GM10847 (cell line): Measurements from ENCODE around the gene GTF3C1.

Experiments
- POLR2A ChIP-seq: IDR thresholded peaks from 2 replicates; pipeline ENCODE4 v1.6.1; 2011; ENCODE audit not compliant: insufficient read length; ENCODE audit errors: extremely low read depth

GTF3C1 gene

GRCh38 chr16:27460213-27460612 lies 89.5 kb downstream of the GTF3C1 start:
- TF ChIP-seq POLR2A, result no peak

GRCh38 chr16:27458987-27459688 lies 90.6 kb downstream of the GTF3C1 start:
- no peak for TF ChIP-seq POLR2A

- TF ChIP-seq POLR2A, result no peak
Measured at GRCh38 chr16:27458258-27458657, 91.5 kb downstream of the GTF3C1 start.

GRCh38 chr16:27455700-27456099 lies 94.0 kb downstream of the GTF3C1 start:
- TF ChIP-seq POLR2A, result no peak

GRCh38 chr16:27453494-27453825 lies 96.3 kb downstream of the GTF3C1 start:
- no peak for TF ChIP-seq POLR2A

- no peak for TF ChIP-seq POLR2A
Measured at GRCh38 chr16:27452569-27453493, 96.9 kb downstream of the GTF3C1 start.

- no peak for TF ChIP-seq POLR2A
Measured at GRCh38 chr16:27450196-27450549, 99.5 kb downstream of the GTF3C1 start.

GRCh38 chr16:27449434-27450195 lies 100.1 kb downstream of the GTF3C1 start:
- TF ChIP-seq POLR2A, result no peak

GRCh38 chr16:27448532-27449433 lies 100.9 kb downstream of the GTF3C1 start:
- TF ChIP-seq POLR2A, result no peak

- TF ChIP-seq POLR2A, result no peak
Measured at GRCh38 chr16:27447301-27447700, 102.4 kb downstream of the GTF3C1 start.

- peak; percentile 10 for TF ChIP-seq POLR2A
Measured at GRCh38 chr16:27446721-27447120, 103.0 kb downstream of the GTF3C1 start.

- no peak for TF ChIP-seq POLR2A
Measured at GRCh38 chr16:27445502-27446175, 104.1 kb downstream of the GTF3C1 start.

GRCh38 chr16:27444470-27444869 lies 105.2 kb downstream of the GTF3C1 start:
- no peak for TF ChIP-seq POLR2A

GRCh38 chr16:27444015-27444414 lies 105.7 kb downstream of the GTF3C1 start:
- no peak for TF ChIP-seq POLR2A

- no peak for TF ChIP-seq POLR2A
Measured at GRCh38 chr16:27441998-27442397, 107.7 kb downstream of the GTF3C1 start.

GRCh38 chr16:27441276-27441675 lies 108.4 kb downstream of the GTF3C1 start:
- TF ChIP-seq POLR2A, result no peak
